MG63 (cell line): ENCODE results near the gene SREBF2. TPM values are rescaled to one million over a fixed set of nuclear protein-coding genes. Genes with fewer than 3 reads are reported as not detected.
"Not testable (repeated sequence)": the region's sequence is repeated elsewhere in the genome, so short reads cannot be mapped to it uniquely, and the experiment has no call there.

Source experiments
- DNase-seq: peaks from one replicate; pipeline ENCODE4 v3.0.0-alpha.2; 2020
- H3K27me3 ChIP-seq: fragments of 250-450 bp; sonication (Bioruptor Pico); 2 replicates; pipeline ENCODE4 v1.5.1; 2020; ENCODE audit warnings: mild to moderate bottlenecking, moderate library complexity
- H3K36me3 ChIP-seq: fragments of 250-450 bp; sonication (Bioruptor Pico); 2 replicates; pipeline ENCODE4 v1.5.1; 2020; ENCODE audit warnings: mild to moderate bottlenecking, moderate library complexity
- H3K4me3 ChIP-seq: fragments of 250-450 bp; sonication (Bioruptor Pico); 2 replicates; pipeline ENCODE4 v1.5.1; 2020; ENCODE audit warnings: mild to moderate bottlenecking, moderate library complexity
- H3K9me3 ChIP-seq: fragments of 250-450 bp; sonication (Bioruptor Pico); 2 replicates; pipeline ENCODE4 v1.5.1; 2020; ENCODE audit warnings: mild to moderate bottlenecking, moderate library complexity
- total RNA-seq: library from RNA; depleted of rRNA; stranded (reverse); fragments of >200 nt; shearing (Covaris generic); gene quantifications from 2 replicates; pipeline ENCODE4 v1.2.3, GENCODE V29; 2014; ENCODE audit warnings: low replicate concordance

The SREBF2 gene
- total RNA-seq, 1 experiment from 2014 or later: 26.5 TPM

DNA sequence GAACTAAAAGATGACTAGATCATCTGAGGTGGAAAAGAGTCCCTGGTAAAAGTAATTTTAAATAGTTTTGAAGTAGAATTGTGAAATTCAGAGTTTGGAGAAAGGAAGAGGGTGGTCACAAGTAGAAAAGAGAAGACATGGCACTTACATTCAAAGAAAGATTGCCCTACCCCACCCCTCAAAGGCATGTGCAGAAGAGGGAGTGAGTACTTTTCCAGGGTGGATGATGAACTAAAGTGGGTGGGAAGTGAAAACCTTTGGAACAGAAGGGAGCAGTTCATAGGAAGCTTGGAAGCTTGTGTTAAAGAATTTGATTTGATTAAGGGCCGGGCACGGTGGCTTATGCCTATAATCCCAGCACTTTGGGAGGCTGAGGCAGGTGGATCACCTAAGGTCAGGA is 23.6 kb downstream of the SREBF2 start:
- H3K4me3 ChIP-seq: no peak overlapping the region
- H3K9me3 ChIP-seq: no peaks in the 10 kb centered on the region
- H3K36me3 ChIP-seq: peaks cover 7% of the 10 kb centered on the region
- no peaks in the 10 kb centered on the region for H3K27me3 ChIP-seq
- DNase-seq: no peak

DNA sequence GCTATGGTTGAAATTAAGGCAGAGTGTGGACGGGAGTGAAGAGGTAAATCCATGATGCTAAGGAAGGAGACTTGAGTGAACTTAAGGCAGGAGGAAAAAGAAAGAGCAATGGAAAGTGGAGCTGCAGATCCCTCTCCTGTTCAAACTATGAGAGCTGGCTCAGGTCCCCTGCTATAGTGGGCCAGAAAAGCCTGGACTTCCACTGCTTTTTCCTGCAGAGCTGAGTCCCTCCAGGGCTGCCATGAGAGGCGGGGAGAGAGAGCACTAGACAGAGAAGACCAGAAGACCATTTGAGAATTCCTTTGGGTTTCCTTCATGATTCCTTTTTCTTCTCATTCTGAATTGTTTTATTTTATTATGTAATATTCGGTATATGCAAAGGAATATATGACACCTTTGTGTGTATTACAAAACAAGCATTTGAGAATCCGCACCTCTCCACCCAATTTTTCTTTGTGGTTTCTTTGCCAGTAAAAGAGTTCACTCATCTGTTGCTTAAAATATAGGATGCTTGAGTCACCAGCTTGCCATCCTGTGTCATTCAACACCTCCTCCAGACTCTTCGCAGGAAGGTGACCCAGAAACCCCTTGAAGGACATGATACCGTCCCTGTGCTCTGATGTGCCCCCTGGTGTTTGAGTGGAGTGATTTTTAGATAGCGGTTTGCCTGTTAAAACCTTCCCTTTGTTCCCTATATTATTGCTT is 24.4 kb downstream of the SREBF2 start:
- Histone ChIP-seq H3K4me3 (no peak overlapping the region), H3K27me3 (no peaks in the 10 kb centered on the region), H3K9me3 (no peaks in the 10 kb centered on the region), H3K36me3 (peaks cover 7% of the 10 kb centered on the region)
- peak; percentile 29 for DNase-seq

DNA sequence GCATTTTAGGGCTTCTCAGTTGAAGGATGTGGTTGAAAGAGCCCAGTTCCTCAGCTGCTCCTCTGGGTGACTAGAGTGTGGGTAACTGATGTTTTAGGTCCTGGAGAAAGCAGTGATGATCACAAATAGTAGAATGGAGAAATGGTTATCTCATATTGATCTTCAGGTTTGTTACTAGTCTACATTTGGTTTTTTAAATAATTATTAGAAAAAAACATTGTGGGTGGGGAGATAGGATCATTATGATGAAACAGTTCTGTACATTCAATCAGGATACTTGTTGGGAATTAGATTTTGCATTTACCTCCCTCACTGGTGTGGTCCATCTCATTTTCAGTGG is 24.9 kb downstream of the SREBF2 start:
- DNase-seq: no peak
- H3K9me3 ChIP-seq: no peaks in the 10 kb centered on the region
- H3K27me3 ChIP-seq: no peaks in the 10 kb centered on the region
- H3K36me3 ChIP-seq: peaks cover 7% of the 10 kb centered on the region
- H3K4me3 ChIP-seq: no peak overlapping the region

DNA sequence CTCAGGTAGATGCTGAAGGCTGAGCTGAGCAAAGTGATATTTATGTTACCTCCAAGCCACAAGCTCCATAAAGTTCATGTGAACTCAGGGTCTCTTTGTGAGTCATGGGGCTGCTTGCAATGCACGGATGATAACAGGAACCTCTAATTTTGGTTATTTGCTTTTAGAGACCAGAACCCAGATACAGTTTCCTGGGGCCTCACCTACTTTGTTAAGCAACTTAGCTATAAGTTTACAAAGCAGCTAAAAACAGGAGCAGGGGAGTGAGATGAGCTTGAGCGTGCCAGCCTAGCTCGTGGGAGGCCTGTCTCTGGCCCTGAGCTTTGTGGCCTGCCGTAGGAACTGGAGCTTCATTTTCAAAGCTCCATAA is 29.2 kb downstream of the SREBF2 start:
- peaks cover 13% of the 10 kb centered on the region for H3K36me3 ChIP-seq
- DNase-seq: no peak

DNA sequence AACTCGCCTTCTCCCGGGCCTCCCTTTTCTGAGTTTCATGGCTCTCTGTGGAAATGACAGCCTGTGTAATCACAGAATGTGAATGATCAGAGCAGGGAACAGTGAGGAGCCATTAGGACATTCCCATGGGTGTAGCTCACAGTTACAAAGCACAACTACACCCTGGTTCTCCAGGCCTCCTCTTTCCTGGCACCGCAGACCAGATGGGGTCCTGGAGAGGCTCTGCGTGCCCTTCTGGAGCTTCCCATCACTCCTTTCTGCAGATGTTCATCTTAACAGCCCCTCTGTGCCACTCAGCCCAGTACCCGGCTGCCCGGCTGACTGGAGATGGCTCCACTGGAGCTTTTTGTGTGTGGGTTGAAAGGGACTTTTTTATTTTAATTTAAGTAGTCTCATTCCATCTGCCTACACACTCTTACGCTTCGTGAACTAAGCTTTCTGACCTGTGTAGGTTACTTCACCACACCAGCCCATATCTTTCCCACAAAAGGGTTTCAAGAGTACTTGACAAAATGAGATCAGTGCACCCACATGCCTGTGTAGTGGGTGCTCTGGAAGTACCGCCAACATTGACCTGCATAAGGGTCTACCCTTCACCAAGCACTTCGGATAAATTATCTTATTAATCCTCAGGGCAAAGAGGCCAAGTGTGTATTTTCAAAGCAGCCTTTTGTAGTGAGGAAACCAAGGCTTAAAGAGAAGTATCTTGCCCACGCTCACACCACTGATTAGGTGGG is 29.8 kb downstream of the SREBF2 start:
- no peaks in the 10 kb centered on the region for H3K9me3 ChIP-seq
- DNase-seq: no peak

More for the DNA sequence above, 29.2 kb downstream of the SREBF2 start:
- Histone ChIP-seq H3K9me3 (no peaks in the 10 kb centered on the region), H3K27me3 (no peaks in the 10 kb centered on the region), H3K4me3 (no peak overlapping the region)

DNA sequence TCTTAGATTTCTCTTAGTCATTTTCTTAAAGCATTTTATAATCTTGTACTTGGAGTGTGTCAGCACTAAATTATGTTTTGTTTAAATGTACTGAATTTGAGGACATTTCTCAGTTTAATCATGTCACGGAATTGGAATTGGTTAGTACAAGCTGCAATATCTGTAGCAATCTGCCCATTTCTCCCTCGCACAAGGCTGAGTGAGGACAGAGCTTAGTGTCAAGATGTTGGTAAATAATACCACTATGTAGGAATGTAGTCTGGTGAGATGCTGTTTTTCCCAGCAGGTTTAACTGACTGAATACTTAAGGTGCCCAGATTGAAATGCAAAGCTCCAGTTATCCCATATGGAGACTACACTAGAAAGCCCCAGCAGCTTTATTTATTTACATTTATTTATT is 30.6 kb downstream of the SREBF2 start:
- H3K9me3 ChIP-seq: no peaks in the 10 kb centered on the region
- no peaks in the 10 kb centered on the region for H3K27me3 ChIP-seq
- no peak overlapping the region for H3K4me3 ChIP-seq
- no peak for DNase-seq
- H3K36me3 ChIP-seq: peaks cover 12% of the 10 kb centered on the region

More for the DNA sequence above, 29.8 kb downstream of the SREBF2 start:
- peaks cover 13% of the 10 kb centered on the region for H3K36me3 ChIP-seq
- no peaks in the 10 kb centered on the region for H3K27me3 ChIP-seq
- no peak overlapping the region for H3K4me3 ChIP-seq

DNA sequence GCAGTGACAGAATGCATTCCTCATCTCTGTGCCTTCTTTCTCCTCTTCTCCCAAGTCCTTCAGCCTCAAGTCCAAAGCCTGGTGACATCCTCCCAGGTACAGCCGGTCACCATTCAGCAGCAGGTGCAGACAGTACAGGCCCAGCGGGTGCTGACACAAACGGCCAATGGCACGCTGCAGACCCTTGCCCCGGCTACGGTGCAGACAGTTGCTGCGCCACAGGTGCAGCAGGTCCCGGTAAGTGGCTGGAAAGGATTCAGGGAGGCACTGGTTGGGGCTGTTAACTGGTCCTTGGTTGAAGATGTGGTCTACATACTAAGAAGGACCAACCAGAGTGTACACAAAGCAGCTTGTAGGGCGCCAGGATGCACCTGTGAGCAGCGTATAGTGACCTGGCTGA is 35.7 kb downstream of the SREBF2 start:
- no peak overlapping the region for H3K4me3 ChIP-seq
- H3K36me3 ChIP-seq: peaks cover 34% of the 10 kb centered on the region
- DNase-seq: no peak
- no peaks in the 10 kb centered on the region for H3K9me3 ChIP-seq
- H3K27me3 ChIP-seq: no peaks in the 10 kb centered on the region

DNA sequence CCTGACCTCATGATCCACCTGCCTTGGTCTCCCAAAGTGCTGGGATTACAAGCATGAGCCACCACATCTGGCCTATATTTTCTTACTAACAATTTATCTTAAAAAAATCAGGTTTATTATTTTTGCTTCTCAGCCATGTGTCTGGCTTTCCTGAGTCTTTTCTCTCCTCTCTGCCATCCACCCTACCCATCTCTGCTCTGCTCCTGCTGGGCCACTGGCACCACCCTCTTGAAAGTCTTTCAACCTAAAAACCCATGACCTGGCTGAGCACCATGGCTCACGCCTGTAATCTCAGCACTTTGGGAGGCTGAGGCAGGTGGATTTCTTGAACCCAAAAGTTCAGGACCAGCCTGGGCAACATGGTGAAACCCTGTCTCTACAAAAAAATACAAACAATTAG is 37.2 kb downstream of the SREBF2 start:
- not testable (repeated sequence) for H3K27me3 ChIP-seq, H3K9me3 ChIP-seq, H3K4me3 ChIP-seq, DNase-seq
- peaks cover 40% of the 10 kb centered on the region for H3K36me3 ChIP-seq

DNA sequence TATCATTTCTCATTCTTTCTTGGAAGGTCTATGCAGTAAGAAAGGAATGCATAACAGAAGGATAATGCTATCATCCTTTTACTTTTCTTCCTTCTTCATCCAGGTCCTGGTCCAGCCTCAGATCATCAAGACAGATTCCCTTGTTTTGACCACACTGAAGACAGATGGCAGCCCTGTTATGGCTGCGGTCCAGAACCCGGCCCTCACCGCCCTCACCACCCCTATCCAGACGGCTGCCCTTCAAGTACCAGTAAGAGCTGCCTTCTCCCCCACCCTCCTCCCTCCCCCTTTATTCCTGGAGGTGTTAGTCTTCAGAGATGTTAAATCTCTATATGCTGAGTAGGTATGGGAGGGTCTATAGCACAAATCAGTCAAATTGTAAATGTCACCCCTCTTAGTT is 37.9 kb downstream of the SREBF2 start:
- Histone ChIP-seq H3K9me3 (no peaks in the 10 kb centered on the region), H3K4me3 (no peak overlapping the region), H3K36me3 (peaks cover 47% of the 10 kb centered on the region), H3K27me3 (no peaks in the 10 kb centered on the region)
- no peak for DNase-seq

DNA sequence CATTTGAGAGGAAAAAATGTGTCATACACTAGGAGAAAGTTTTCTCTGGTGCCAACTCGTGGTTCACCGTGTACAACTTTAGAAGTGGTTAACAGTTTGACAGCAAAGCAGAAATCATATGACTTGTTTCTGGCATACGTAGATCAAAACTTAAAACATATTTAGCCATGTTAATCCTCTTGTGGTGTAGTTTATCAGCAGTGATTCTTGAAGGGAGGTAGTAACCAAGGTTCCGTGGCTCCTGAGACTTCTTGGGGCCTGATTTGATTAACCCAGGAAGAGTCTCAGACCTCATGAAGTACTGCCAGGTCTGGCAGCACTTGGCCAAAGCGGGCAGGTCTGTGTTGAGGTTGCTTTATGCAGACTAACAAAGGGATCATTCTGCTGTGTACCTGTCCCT is 40.5 kb downstream of the SREBF2 start:
- peaks cover 56% of the 10 kb centered on the region for H3K36me3 ChIP-seq
- H3K27me3 ChIP-seq: no peaks in the 10 kb centered on the region
- no peaks in the 10 kb centered on the region for H3K9me3 ChIP-seq
- DNase-seq: no peak
- no peak overlapping the region for H3K4me3 ChIP-seq

DNA sequence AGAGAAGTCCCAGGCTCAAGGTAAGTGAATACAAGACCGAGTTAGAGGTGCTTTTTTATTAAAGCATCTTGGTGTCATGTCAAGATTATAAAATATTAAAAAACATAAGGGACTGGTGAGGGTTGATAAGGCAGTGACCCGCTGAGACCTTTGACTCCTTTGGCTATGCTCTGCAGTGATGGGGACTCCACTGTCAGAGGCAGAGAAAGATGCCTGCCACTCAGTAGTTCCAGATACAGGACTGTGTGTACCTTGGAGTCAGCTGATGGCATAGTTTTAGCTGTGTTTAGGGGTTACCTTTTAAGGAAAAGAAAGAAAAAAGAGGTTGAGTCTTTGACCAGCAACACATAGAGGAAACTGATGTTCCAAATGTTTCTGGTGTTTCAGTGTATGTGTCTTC is 41.2 kb downstream of the SREBF2 start:
- Histone ChIP-seq H3K36me3 (peaks cover 52% of the 10 kb centered on the region), H3K9me3 (no peaks in the 10 kb centered on the region), H3K4me3 (no peak overlapping the region), H3K27me3 (no peaks in the 10 kb centered on the region)
- DNase-seq: no peak

DNA sequence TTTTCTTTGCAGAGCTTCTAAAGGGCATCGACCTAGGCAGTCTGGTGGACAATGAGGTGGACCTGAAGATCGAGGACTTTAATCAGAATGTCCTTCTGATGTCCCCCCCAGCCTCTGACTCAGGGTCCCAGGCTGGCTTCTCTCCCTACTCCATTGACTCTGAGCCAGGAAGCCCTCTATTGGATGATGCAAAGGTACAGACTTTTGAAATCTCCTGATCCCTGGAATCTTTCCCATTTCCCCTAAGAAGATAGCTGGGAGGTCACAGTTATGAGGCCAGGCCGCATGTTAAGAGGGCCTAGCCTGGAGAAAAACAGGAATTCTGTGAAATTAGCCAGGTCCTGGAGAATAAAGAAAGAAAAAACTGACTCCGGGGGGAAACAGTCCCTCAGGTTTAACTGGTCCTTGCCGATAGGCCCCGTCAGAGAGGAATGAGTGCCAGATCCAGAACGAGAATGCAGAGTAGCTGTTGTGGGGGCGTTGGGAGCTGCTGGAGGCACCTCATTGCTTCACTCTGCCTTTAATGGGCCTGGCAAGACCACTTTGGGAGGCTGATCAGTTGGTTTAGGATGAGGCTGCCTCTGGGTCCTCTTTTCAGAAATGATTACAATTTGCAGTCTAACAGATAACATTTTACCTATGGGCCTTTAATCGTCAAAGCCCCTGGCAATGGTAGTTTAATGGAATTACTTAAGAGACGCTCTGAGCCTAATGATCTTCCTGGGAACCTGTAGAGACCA is 42.8 kb downstream of the SREBF2 start:
- peaks cover 58% of the 10 kb centered on the region for H3K36me3 ChIP-seq
- no peak for DNase-seq
- H3K9me3 ChIP-seq: no peaks in the 10 kb centered on the region
- H3K4me3 ChIP-seq: no peak overlapping the region
- no peaks in the 10 kb centered on the region for H3K27me3 ChIP-seq

DNA sequence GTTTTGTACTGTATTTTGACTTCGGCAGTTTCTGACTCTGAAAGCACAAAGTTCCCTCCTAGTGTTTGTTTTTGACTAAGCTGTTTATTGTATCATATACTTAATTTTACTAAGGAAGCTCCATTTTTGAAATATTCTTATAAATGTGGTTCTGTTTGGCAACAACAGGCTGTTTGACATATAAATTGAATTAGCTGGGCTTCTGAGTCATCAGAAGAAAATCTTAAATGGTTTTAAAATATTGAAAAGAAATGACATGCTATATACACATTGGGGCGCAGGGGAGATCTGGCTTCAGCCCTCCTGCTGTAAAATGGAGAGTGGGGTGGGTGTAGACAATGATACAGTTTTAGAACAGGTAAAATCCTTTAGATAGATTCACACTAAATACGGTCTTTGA is 43.4 kb downstream of the SREBF2 start:
- Histone ChIP-seq H3K36me3 (peaks cover 58% of the 10 kb centered on the region), H3K4me3 (no peak overlapping the region), H3K27me3 (no peaks in the 10 kb centered on the region), H3K9me3 (no peaks in the 10 kb centered on the region)
- DNase-seq: no peak

DNA sequence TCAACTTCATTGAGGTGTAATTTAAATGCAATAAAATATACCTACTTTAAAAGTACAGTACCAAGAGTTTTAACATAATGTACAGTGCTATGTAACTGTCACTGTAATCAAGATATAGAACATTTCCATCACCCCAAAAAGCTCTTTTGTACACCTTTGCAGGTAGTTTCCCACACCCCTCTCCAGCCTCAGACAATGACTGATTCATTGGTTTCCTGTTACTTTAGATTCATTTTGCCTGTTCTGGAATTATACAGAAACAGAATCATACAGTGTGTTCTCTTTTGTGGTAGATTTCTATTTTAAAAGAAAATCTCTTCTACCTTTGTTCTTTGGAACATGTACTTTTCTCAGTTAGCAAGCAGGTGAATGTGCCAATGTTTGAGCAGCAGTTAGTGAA is 43.8 kb downstream of the SREBF2 start:
- DNase-seq: no peak
- H3K4me3 ChIP-seq: no peak overlapping the region
- no peaks in the 10 kb centered on the region for H3K27me3 ChIP-seq
- H3K9me3 ChIP-seq: no peaks in the 10 kb centered on the region
- peaks cover 55% of the 10 kb centered on the region for H3K36me3 ChIP-seq

DNA sequence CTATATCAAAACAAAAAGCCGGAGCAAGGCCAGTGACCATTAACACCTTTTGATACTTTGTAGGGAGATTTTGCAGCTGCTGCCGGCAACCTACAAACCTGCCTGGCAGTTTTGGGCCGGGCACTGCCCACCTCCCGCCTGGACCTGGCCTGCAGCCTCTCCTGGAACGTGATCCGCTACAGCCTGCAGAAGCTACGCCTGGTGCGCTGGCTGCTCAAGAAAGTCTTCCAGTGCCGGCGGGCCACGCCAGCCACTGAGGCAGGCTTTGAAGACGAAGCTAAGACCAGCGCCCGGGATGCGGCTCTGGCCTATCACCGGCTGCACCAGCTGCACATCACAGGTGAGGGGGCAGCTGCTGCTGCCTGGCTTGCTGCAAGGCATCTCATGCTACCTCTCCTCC is 47.7 kb downstream of the SREBF2 start:
- Histone ChIP-seq H3K36me3 (peaks cover 66% of the 10 kb centered on the region), H3K9me3 (no peaks in the 10 kb centered on the region), H3K4me3 (no peak overlapping the region), H3K27me3 (no peaks in the 10 kb centered on the region)
- DNase-seq: no peak

DNA sequence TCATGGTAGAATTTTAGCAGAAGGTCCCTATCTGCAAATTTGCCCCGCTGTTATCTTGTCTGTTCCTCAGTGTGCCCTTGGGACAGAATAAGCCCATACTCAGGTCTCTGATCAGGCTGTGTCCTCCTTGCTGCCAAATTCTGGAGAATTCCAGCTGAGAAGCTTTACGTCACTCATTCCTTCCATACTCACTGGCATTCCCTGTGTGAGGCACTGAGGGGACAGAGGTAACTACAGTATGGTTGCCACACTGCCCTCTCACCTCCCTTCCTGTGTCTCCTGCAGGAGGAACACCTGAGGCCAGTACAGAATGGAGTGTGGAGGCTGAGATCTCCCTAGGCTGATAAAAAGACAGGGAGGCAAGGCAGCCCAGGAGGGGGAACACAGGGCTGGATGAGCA is 50.5 kb downstream of the SREBF2 start:
- no peaks in the 10 kb centered on the region for H3K27me3 ChIP-seq
- DNase-seq: no peak
- no peaks in the 10 kb centered on the region for H3K9me3 ChIP-seq
- no peak overlapping the region for H3K4me3 ChIP-seq
- H3K36me3 ChIP-seq: peaks cover 65% of the 10 kb centered on the region

DNA sequence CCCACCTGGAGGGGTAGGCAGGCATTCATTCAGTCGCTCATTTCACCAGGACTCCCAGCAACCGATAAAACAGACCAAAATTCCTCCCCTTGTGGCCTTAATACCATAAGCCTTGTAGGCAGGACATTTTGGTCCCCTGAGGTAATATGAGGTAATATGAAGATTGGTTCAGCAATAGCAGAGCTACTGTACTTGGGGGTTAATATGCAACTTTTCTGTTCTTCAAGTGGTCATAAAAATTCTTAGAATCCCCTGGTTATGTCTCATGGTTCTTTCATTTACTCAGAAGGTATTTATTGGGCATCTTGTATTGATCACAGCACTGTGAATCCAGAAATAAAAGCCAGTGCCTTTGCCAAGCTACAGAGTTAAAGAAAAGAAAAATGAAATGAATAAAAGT is 52.2 kb downstream of the SREBF2 start:
- no peak overlapping the region for H3K4me3 ChIP-seq
- no peaks in the 10 kb centered on the region for H3K27me3 ChIP-seq
- peaks cover 69% of the 10 kb centered on the region for H3K36me3 ChIP-seq
- H3K9me3 ChIP-seq: no peaks in the 10 kb centered on the region
- no peak for DNase-seq

DNA sequence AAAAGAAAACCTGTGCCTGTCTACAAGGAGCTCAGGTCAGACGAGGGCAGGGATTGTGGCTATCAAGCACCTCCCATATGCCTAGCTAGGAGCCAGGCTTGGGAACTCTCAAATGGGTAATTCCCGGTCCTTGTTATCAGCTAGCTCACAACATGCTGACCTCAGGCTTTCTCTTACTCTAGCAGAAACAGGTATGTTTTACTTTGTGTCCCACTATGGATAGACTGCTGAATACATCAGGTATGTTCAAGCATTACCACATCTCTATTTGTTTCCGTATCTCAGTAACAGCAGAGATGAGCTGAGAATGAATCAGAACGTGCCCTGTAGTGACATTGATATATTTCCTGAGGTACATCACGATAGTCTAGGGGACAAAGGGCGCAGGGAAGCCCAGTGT is 52.6 kb downstream of the SREBF2 start:
- DNase-seq: no peak
- H3K4me3 ChIP-seq: no peak overlapping the region
- H3K36me3 ChIP-seq: peaks cover 67% of the 10 kb centered on the region
- H3K27me3 ChIP-seq: no peaks in the 10 kb centered on the region
- no peaks in the 10 kb centered on the region for H3K9me3 ChIP-seq
